ENCODE measurements around the gene CDH4. TPM values are rescaled to one million over a fixed set of nuclear protein-coding genes. Genes with fewer than 3 reads are reported as not detected.
"Not testable (repeated sequence)": the region's sequence is repeated elsewhere in the genome, so short reads cannot be mapped to it uniquely, and the experiment has no call there.

Gene CDH4
- total RNA-seq, 2 donors from 2014 or later: 0.29 to 0.45 TPM

- no peak for ATAC-seq (replicated peaks)
- no peak overlapping the region for H3K4me3 Mint-ChIP-seq
- no peaks in the 10 kb centered on the region for H3K9me3 Mint-ChIP-seq
- no peak overlapping the region for H3K27ac Mint-ChIP-seq
- peaks cover 33% of the 10 kb centered on the region for H3K36me3 Mint-ChIP-seq (ENCODE audit: low read depth)
- H3K4me1 Mint-ChIP-seq: no peaks in the 10 kb centered on the region
- H3K27me3 Mint-ChIP-seq: peaks cover 7% of the 10 kb centered on the region
Measured at GRCh38 chr20:61970357-61970756, 718.3 kb downstream of the CDH4 start.

- not testable (repeated sequence) for H3K27ac Mint-ChIP-seq; ATAC-seq (replicated peaks); H3K9me3 Mint-ChIP-seq; H3K4me1 Mint-ChIP-seq; H3K4me3 Mint-ChIP-seq; H3K27me3 Mint-ChIP-seq
- H3K36me3 Mint-ChIP-seq (ENCODE audit: low read depth): peaks cover 41% of the 10 kb centered on the region
Measured at GRCh38 chr20:61971595-61971994, 719.5 kb downstream of the CDH4 start.

GRCh38 chr20:61972636-61973508 is 720.8 kb downstream of the CDH4 start:
- H3K4me1 Mint-ChIP-seq: no peaks in the 10 kb centered on the region
- H3K9me3 Mint-ChIP-seq: no peaks in the 10 kb centered on the region
- H3K27me3 Mint-ChIP-seq: peaks cover 2% of the 10 kb centered on the region
- peaks cover 48% of the 10 kb centered on the region for H3K36me3 Mint-ChIP-seq (ENCODE audit: low read depth)
- H3K27ac Mint-ChIP-seq: no peak overlapping the region
- ATAC-seq (replicated peaks): no peak
- no peak overlapping the region for H3K4me3 Mint-ChIP-seq

- no peak for ATAC-seq (replicated peaks)
- Mint-ChIP-seq H3K4me1 (no peaks in the 10 kb centered on the region), H3K9me3 (no peaks in the 10 kb centered on the region), H3K27me3 (no peaks in the 10 kb centered on the region), H3K36me3 (ENCODE audit: low read depth) (peaks cover 48% of the 10 kb centered on the region), H3K4me3 (no peak overlapping the region), H3K27ac (no peak overlapping the region)
Measured at GRCh38 chr20:61973515-61974356, 721.7 kb downstream of the CDH4 start.

- Mint-ChIP-seq H3K36me3 (ENCODE audit: low read depth) (peaks cover 48% of the 10 kb centered on the region), H3K4me3 (no peak overlapping the region), H3K27me3 (no peaks in the 10 kb centered on the region), H3K27ac (no peak overlapping the region), H3K9me3 (no peaks in the 10 kb centered on the region), H3K4me1 (no peaks in the 10 kb centered on the region)
- ATAC-seq (replicated peaks): no peak
Measured at GRCh38 chr20:61974357-61974665, 722.2 kb downstream of the CDH4 start.

GRCh38 chr20:61975407-61976129 is 723.5 kb downstream of the CDH4 start:
- H3K9me3 Mint-ChIP-seq: no peaks in the 10 kb centered on the region
- H3K4me1 Mint-ChIP-seq: no peaks in the 10 kb centered on the region
- H3K36me3 Mint-ChIP-seq (ENCODE audit: low read depth): peaks cover 48% of the 10 kb centered on the region
- no peak for ATAC-seq (replicated peaks)
- H3K4me3 Mint-ChIP-seq: no peak overlapping the region
- H3K27ac Mint-ChIP-seq: no peak overlapping the region
- no peaks in the 10 kb centered on the region for H3K27me3 Mint-ChIP-seq

- no peak for ATAC-seq (replicated peaks)
- no peak overlapping the region for H3K27ac Mint-ChIP-seq
- peaks cover 1% of the 10 kb centered on the region for H3K4me1 Mint-ChIP-seq
- H3K27me3 Mint-ChIP-seq: no peaks in the 10 kb centered on the region
- no peak overlapping the region for H3K4me3 Mint-ChIP-seq
- H3K36me3 Mint-ChIP-seq (ENCODE audit: low read depth): peaks cover 48% of the 10 kb centered on the region
- H3K9me3 Mint-ChIP-seq: no peaks in the 10 kb centered on the region
Measured at GRCh38 chr20:61976263-61976643, 724.2 kb downstream of the CDH4 start.

GRCh38 chr20:61976644-61977418 is 724.8 kb downstream of the CDH4 start:
- Mint-ChIP-seq H3K4me1 (peaks cover 6% of the 10 kb centered on the region), H3K36me3 (ENCODE audit: low read depth) (peaks cover 48% of the 10 kb centered on the region), H3K4me3 (no peak overlapping the region), H3K9me3 (no peaks in the 10 kb centered on the region), H3K27ac (no peak overlapping the region), H3K27me3 (no peaks in the 10 kb centered on the region)
- ATAC-seq (replicated peaks): no peak

GRCh38 chr20:61977419-61977786 is 725.3 kb downstream of the CDH4 start:
- H3K9me3 Mint-ChIP-seq: peaks cover 4% of the 10 kb centered on the region
- H3K4me1 Mint-ChIP-seq: peaks cover 11% of the 10 kb centered on the region
- no peak for ATAC-seq (replicated peaks)
- H3K4me3 Mint-ChIP-seq: no peak overlapping the region
- peaks cover 48% of the 10 kb centered on the region for H3K36me3 Mint-ChIP-seq (ENCODE audit: low read depth)
- no peak overlapping the region for H3K27ac Mint-ChIP-seq
- H3K27me3 Mint-ChIP-seq: no peaks in the 10 kb centered on the region

- H3K4me3 Mint-ChIP-seq: no peak overlapping the region
- H3K4me1 Mint-ChIP-seq: peaks cover 12% of the 10 kb centered on the region
- peaks cover 4% of the 10 kb centered on the region for H3K9me3 Mint-ChIP-seq
- H3K27me3 Mint-ChIP-seq: no peaks in the 10 kb centered on the region
- peaks cover 38% of the 10 kb centered on the region for H3K36me3 Mint-ChIP-seq (ENCODE audit: low read depth)
- ATAC-seq (replicated peaks): no peak
- no peak overlapping the region for H3K27ac Mint-ChIP-seq
Measured at GRCh38 chr20:61978491-61978890, 726.4 kb downstream of the CDH4 start.

- H3K36me3 Mint-ChIP-seq (ENCODE audit: low read depth): peaks cover 32% of the 10 kb centered on the region
- no peak for ATAC-seq (replicated peaks)
- H3K9me3 Mint-ChIP-seq: peaks cover 4% of the 10 kb centered on the region
- H3K27ac Mint-ChIP-seq: no peak overlapping the region
- no peak overlapping the region for H3K4me3 Mint-ChIP-seq
- H3K4me1 Mint-ChIP-seq: peaks cover 17% of the 10 kb centered on the region
- H3K27me3 Mint-ChIP-seq: no peaks in the 10 kb centered on the region
Measured at GRCh38 chr20:61979090-61979489, 727.0 kb downstream of the CDH4 start.

GRCh38 chr20:61979701-61980635 is 727.9 kb downstream of the CDH4 start:
- Mint-ChIP-seq H3K36me3 (ENCODE audit: low read depth) (peaks cover 23% of the 10 kb centered on the region), H3K9me3 (peaks cover 4% of the 10 kb centered on the region), H3K27me3 (no peaks in the 10 kb centered on the region), H3K4me1 (peaks cover 20% of the 10 kb centered on the region), H3K4me3 (no peak overlapping the region), H3K27ac (no peak overlapping the region)
- no peak for ATAC-seq (replicated peaks)
